HepG2 (cell line): ENCODE results near the gene RBFOX1. TPM values are rescaled to one million over a fixed set of nuclear protein-coding genes. Genes with fewer than 3 reads are reported as not detected.

Source experiments
- ATAC-seq: fragments of 200-7000 bp; cut with Tn5 transposase; 3 replicates; pipeline ENCODE4 v1.9.1; 2020; ENCODE audit warnings: mild to moderate bottlenecking, moderate library complexity
- BruUV-seq: library from RNA; stranded (reverse); fragments of 400-500 nt; replicated peaks from 2 replicates; lab custom pipeline; 2021; lab: Mats Ljungman, UMichigan
- CTCF ChIA-PET: fragments of 300-600 bp; formaldehyde crosslinking; extraction: SDS; loops from one replicate; lab custom pipeline; 2021; ENCODE audit warnings: low total read pairs, inconsistent platforms, low intra/inter-chr PET ratio; lab: Yijun Ruan, JAX
- POLR2A ChIA-PET: fragments of 350-600 bp; sonication (Branson Sonifier 250); formaldehyde crosslinking; loops from one replicate; lab custom pipeline; 2020; ENCODE audit warnings: antibody characterized with exemption, inconsistent platforms; lab: Yijun Ruan, JAX
- DNase-seq: peaks from one replicate; pipeline ENCODE4 v3.0.0-alpha.2; 2015; ENCODE audit warnings: low spot score
- FAIRE-seq: peaks from 3 replicates; lab custom pipeline; 2011; peaks lifted over from hg19 to GRCh38; lab: Jason Lieb, UNC
- H2AFZ ChIP-seq: one replicate; pipeline ENCODE4 v1.6.1; 2011; ENCODE audit warnings: low read length, inconsistent platforms
- H3K27ac ChIP-seq: fragments of 300-600 bp; 3 replicates; pipeline ENCODE4 v1.8.0; 2011; ENCODE audit warnings: mixed run types, mild to moderate bottlenecking, mixed read lengths, low read length, inconsistent platforms; ENCODE audit not compliant: insufficient read depth; ENCODE audit errors: extremely low read length
- H3K27me3 ChIP-seq, 2 experiments: fragments of 200-600 bp in 1 of 2; 2 replicates in 1 of 2; 3 replicates in 1 of 2; pipeline versions ENCODE4 v1.6.0 to v1.8.0; 2011; ENCODE audit warnings: low read length in 2 of 2, mild to moderate bottlenecking in 2 of 2, moderate library complexity in 2 of 2, inconsistent platforms in 1 of 2; ENCODE audit not compliant: insufficient read depth in 2 of 2, control insufficient read depth in 1 of 2
- H3K36me3 ChIP-seq, 2 experiments: fragments of 200-600 bp in 1 of 2; replicated peaks in 1 of 2; 2 replicates in 1 of 2; 3 replicates in 1 of 2; pipeline versions ENCODE4 v1.5.1 to v1.8.0; 2011; ENCODE audit warnings: low read length in 2 of 2, inconsistent platforms in 1 of 2; ENCODE audit not compliant: insufficient read depth in 2 of 2, control insufficient read depth in 1 of 2
- H3K4me1 ChIP-seq: 2 replicates; pipeline ENCODE4 v1.5.1; 2012; ENCODE audit warnings: low read length, inconsistent platforms; ENCODE audit not compliant: insufficient read depth
- H3K4me2 ChIP-seq: 2 replicates; pipeline ENCODE4 v1.6.0; 2011; ENCODE audit warnings: low read depth, low read length, inconsistent platforms
- H3K4me3 ChIP-seq, 3 experiments: fragments of 200-600 bp in 1 of 3; sonication (generic), shearing (Covaris generic) in 1 of 3; replicated peaks in 1 of 3; 2 replicates each; pipeline ENCODE4 v1.5.1; 2011 to 2016; ENCODE audit warnings: low read length in 3 of 3, inconsistent platforms in 2 of 3, low read depth in 2 of 3, mild to moderate bottlenecking in 2 of 3, control low read depth in 1 of 3, mixed read lengths in 1 of 3; ENCODE audit not compliant: insufficient read depth in 1 of 3
- H3K79me2 ChIP-seq: one replicate; pipeline ENCODE4 v1.6.1; 2011; ENCODE audit warnings: low read length, inconsistent platforms; ENCODE audit not compliant: insufficient read depth
- H3K9ac ChIP-seq: 2 replicates; pipeline ENCODE4 v1.6.0; 2011; ENCODE audit warnings: mild to moderate bottlenecking, low read depth, low read length, inconsistent platforms; ENCODE audit not compliant: insufficient read depth
- H3K9me3 ChIP-seq: 2 replicates; pipeline ENCODE4 v1.5.1; 2012; ENCODE audit warnings: mild to moderate bottlenecking, low read length
- H4K20me1 ChIP-seq: 2 replicates; pipeline ENCODE4 v1.6.0; 2011; ENCODE audit warnings: inconsistent platforms, mild to moderate bottlenecking, low read length, moderate library complexity; ENCODE audit not compliant: insufficient read depth
- FOXK2 ChIP-seq: fragments of 450-650 bp; IDR thresholded peaks from 2 replicates; pipeline ENCODE4 v1.6.1; 2016
- HMG20A ChIP-seq: IDR thresholded peaks from 2 replicates; pipeline ENCODE4 v1.6.1; 2016; ENCODE audit warnings: borderline replicate concordance
- MIXL1 ChIP-seq: IDR thresholded peaks from 2 replicates; pipeline ENCODE4 v1.6.1; 2016
- RFX5 ChIP-seq: IDR thresholded peaks from 2 replicates; pipeline ENCODE4 v1.6.1; 2011; ENCODE audit warnings: low read depth, low read length, improper control_type of control experiment
- TP53 ChIP-seq: sonication (generic); formaldehyde crosslinking; conservative IDR thresholded peaks from 2 replicates; pipeline ENCODE4 v1.4.0; 2020; ENCODE audit warnings: missing genetic modification reagents
- ZBTB20 ChIP-seq: sonication (generic); formaldehyde crosslinking; IDR thresholded peaks from 2 replicates; pipeline ENCODE4 v1.8.1; 2023; ENCODE audit warnings: missing genetic modification reagents, low read depth, mild to moderate bottlenecking, borderline replicate concordance
- ZNF296 ChIP-seq: sonication (generic); formaldehyde crosslinking; conservative IDR thresholded peaks from 2 replicates; pipeline ENCODE4 v1.5.0; 2020; ENCODE audit warnings: mild to moderate bottlenecking, missing genetic modification reagents
- ZNF468 ChIP-seq: sonication (generic); formaldehyde crosslinking; IDR thresholded peaks from 2 replicates; pipeline ENCODE4 v1.8.0; 2022; ENCODE audit warnings: mild to moderate bottlenecking, moderate library complexity, missing genetic modification reagents
- ZNF850 ChIP-seq: sonication (generic); formaldehyde crosslinking; conservative IDR thresholded peaks from 2 replicates; pipeline ENCODE4 v1.9.0; 2021; ENCODE audit warnings: mild to moderate bottlenecking, missing genetic modification reagents
- ZZZ3 ChIP-seq: sonication (generic); formaldehyde crosslinking; IDR thresholded peaks from 2 replicates; pipeline ENCODE4 v1.4.0; 2020; ENCODE audit warnings: missing genetic modification reagents, mild to moderate bottlenecking, borderline replicate concordance
- WGBS: methylation state at CpG from one replicate; pipeline ENCODE4 v1.1.6; 2017; ENCODE audit warnings: low lambda C conversion rate; 5-methylcytosine and 5-hydroxymethylcytosine counted together
- in situ Hi-C: cut with HindIII; loops from 2 replicates; pipeline ENCODE4 v1.10.0; 2017; ENCODE audit warnings: low pct_unique_long_range_greater_than_20kb; ENCODE audit not compliant: extremely low pct_ligation_motif_present
- intact Hi-C: fragments of 100-400 bp; cut with micrococcal nuclease; formaldehyde crosslinking; loops from one replicate; pipeline ENCODE4 v1.10.0; 2022; ENCODE audit not compliant: unreplicated experiment
- polyA plus RNA-seq, 8 experiments: library from polyadenylated mRNA; depleted of rRNA in 3 of 8; stranded (reverse) in 7 of 8; unstranded in 1 of 8; fragments of >200 nt; fragmentation: Illumina TruSeq in 4 of 8; extraction: Trizol in 4 of 8; gene quantifications; 2 replicates each; pipeline versions ENCODE4 v1.2.1 to v1.2.3, GENCODE V29; 2011 to 2016; ENCODE audit warnings: low read depth in 4 of 8, missing spikeins in 1 of 8, mixed read lengths in 1 of 8; ENCODE audit not compliant: insufficient read depth in 1 of 8
- total RNA-seq, 5 experiments: library from RNA; depleted of rRNA; stranded (reverse); fragments of >200 nt; fragmentation: Illumina TruSeq; extraction: Trizol; gene quantifications; 2 replicates each; pipeline ENCODE4 v1.2.3, GENCODE V29; 2016; ENCODE audit warnings: low read depth in 1 of 5
- TF ChIP-seq, protein P1 (sequence below): sonication (generic); formaldehyde crosslinking; IDR thresholded peaks from 2 replicates; pipeline ENCODE4 v1.4.0; 2020; ENCODE audit warnings: mild to moderate bottlenecking, missing genetic modification reagents
- TF ChIP-seq, protein P2 (sequence below): sonication (generic); formaldehyde crosslinking; IDR thresholded peaks from 2 replicates; pipeline ENCODE4 v1.8.0; 2022; ENCODE audit warnings: mild to moderate bottlenecking, missing genetic modification reagents, moderate library complexity
- TF ChIP-seq, protein P3 (sequence below): sonication (generic); formaldehyde crosslinking; IDR thresholded peaks from 2 replicates; pipeline ENCODE4 v1.4.0; 2020; ENCODE audit warnings: missing genetic modification reagents
- TF ChIP-seq, protein P4 (sequence below): sonication (generic); formaldehyde crosslinking; conservative IDR thresholded peaks from 2 replicates; pipeline ENCODE4 v1.4.0; 2020; ENCODE audit warnings: missing genetic modification reagents

Gene RBFOX1
- total and polyA plus RNA-seq, 2 of the 13 experiments (the other 11 are each of a cell fraction or from before 2014, with no cell fraction given) = not detected

DNA sequence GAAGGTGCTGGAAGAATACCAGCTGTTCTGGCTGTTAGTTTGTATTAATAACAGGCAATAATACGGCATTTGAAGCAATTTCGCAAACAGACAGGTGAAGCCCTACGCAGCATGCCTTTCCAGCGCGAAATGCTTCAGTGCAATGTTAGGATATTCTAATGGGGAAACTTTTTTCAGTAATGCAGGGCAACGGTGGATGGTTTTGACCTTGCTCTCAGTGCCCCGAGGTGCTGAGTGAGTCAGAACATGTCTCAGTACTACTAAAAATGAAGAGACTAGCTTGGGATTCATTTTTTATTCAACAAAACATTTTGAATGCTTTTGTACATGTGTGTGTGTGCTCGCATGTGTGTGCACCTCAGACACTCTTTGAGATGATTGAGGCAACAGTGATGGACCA, 172.2 kb downstream of the RBFOX1 start:
- DNase-seq (no peak), FAIRE-seq (no peak), ATAC-seq (no peak)
- no peak overlapping the region for H3K9ac ChIP-seq
- CTCF ChIA-PET = no interaction called here
- H3K27me3 ChIP-seq = no peaks in the 10 kb centered on the region
- H3K9me3 ChIP-seq = peaks cover 8% of the 10 kb centered on the region; the same call in 1 of the 2 replicates
- no peaks in the 10 kb centered on the region for H3K36me3 ChIP-seq
- no peak overlapping the region for H3K4me3 ChIP-seq
- H3K4me1 ChIP-seq = no peaks in the 10 kb centered on the region
- no TSS peak for BruUV-seq
- POLR2A ChIA-PET = no interaction called here
- no peak overlapping the region for H3K4me2 ChIP-seq
- in situ Hi-C loops (no loop called here), intact Hi-C loops (no loop called here)
- H4K20me1 ChIP-seq = no peaks in the 10 kb centered on the region
- no peak overlapping the region for H2AFZ ChIP-seq
- TF ChIP-seq, protein P1, sequence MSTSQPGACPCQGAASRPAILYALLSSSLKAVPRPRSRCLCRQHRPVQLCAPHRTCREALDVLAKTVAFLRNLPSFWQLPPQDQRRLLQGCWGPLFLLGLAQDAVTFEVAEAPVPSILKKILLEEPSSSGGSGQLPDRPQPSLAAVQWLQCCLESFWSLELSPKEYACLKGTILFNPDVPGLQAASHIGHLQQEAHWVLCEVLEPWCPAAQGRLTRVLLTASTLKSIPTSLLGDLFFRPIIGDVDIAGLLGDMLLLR = no peak
- TF ChIP-seq RFX5 = no peak
- TF ChIP-seq MIXL1 (CRISPR knock-in tag) = no peak
- TF ChIP-seq ZBTB20 (CRISPR knock-in tag) = no peak
- TF ChIP-seq ZNF850 (CRISPR knock-in tag) = no peak
- TF ChIP-seq ZNF296 (CRISPR knock-in tag) = no peak
- TF ChIP-seq ZNF468 = no peak
- no peak for TF ChIP-seq FOXK2
- TF ChIP-seq, protein P2, sequence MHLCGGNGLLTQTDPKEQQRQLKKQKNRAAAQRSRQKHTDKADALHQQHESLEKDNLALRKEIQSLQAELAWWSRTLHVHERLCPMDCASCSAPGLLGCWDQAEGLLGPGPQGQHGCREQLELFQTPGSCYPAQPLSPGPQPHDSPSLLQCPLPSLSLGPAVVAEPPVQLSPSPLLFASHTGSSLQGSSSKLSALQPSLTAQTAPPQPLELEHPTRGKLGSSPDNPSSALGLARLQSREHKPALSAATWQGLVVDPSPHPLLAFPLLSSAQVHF (CRISPR knock-in tag) = no peak
- no peak for TF ChIP-seq HMG20A (CRISPR knock-in tag)
- TF ChIP-seq ZZZ3 (CRISPR knock-in tag) = no peak
- TF ChIP-seq, protein P3, sequence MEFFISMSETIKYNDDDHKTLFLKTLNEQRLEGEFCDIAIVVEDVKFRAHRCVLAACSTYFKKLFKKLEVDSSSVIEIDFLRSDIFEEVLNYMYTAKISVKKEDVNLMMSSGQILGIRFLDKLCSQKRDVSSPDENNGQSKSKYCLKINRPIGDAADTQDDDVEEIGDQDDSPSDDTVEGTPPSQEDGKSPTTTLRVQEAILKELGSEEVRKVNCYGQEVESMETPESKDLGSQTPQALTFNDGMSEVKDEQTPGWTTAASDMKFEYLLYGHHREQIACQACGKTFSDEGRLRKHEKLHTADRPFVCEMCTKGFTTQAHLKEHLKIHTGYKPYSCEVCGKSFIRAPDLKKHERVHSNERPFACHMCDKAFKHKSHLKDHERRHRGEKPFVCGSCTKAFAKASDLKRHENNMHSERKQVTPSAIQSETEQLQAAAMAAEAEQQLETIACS (CRISPR knock-in tag) = no peak
- TF ChIP-seq TP53 (CRISPR knock-in tag) = no peak
- TF ChIP-seq, protein P4, sequence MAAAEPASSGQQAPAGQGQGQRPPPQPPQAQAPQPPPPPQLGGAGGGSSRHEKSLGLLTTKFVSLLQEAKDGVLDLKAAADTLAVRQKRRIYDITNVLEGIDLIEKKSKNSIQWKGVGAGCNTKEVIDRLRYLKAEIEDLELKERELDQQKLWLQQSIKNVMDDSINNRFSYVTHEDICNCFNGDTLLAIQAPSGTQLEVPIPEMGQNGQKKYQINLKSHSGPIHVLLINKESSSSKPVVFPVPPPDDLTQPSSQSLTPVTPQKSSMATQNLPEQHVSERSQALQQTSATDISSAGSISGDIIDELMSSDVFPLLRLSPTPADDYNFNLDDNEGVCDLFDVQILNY (CRISPR knock-in tag) = no peak
- no peak overlapping the region for H3K27ac ChIP-seq
- 13% methylated on average over 8 of the region's 8 CpGs for WGBS
- H3K79me2 ChIP-seq = no peaks in the 10 kb centered on the region
